Astrocyte (in vitro differentiated cells and primary cell): ENCODE data around the gene FAM168B.

ENCODE experiments used
- CTCF ChIP-seq: IDR thresholded peaks from 2 replicates; pipeline ENCODE4 v1.5.1; 2011; ENCODE audit warnings: low read depth, mild to moderate bottlenecking, inconsistent platforms, low read length, moderate library complexity; ENCODE audit not compliant: insufficient read depth
- EZH2 ChIP-seq: IDR thresholded peaks from 2 replicates; pipeline ENCODE4 v1.6.1; 2012; ENCODE audit warnings: mild to moderate bottlenecking, low read length, inconsistent platforms; ENCODE audit not compliant: insufficient read depth

GRCh38 chr2:131093006-131093695, at the start of gene FAM168B:
- no peak for TF ChIP-seq CTCF
- no peak for TF ChIP-seq EZH2
